Activated T-cell treated with anti-CD3 and anti-CD28 coated beads, Interleukin-2, amount 50 U/mL, for 72 hours (primary cell): ENCODE data around the gene SLC19A1. TPM values are rescaled to one million over a fixed set of nuclear protein-coding genes. Genes with fewer than 3 reads are reported as not detected.

Experiments
- ATAC-seq, 2 donors: fragments of 150-1000 bp; cut with Tn5 transposase; replicated peaks in 1 of 2; 2 replicates each; pipeline ENCODE4 v1.10.0; 2021; ENCODE audit warnings: moderate library complexity in 2 of 2, mild to moderate bottlenecking in 1 of 2
- DNase-seq, 2 donors: peaks; one replicate each; pipeline ENCODE4 v3.0.0; 2021 to 2022; ENCODE audit warnings: mixed read lengths in 1 of 2
- H3K27ac Mint-ChIP-seq: one replicate; pipeline ENCODE4 v1.8.0; 2022; ENCODE audit warnings: mild to moderate bottlenecking, moderate library complexity, mixed read lengths
- H3K27me3 Mint-ChIP-seq: one replicate; pipeline ENCODE4 v1.8.0; 2022; ENCODE audit warnings: low read depth, mixed read lengths
- H3K36me3 Mint-ChIP-seq, 2 donors: one replicate each; pipeline ENCODE4 v1.8.0; 2022; ENCODE audit warnings: mixed read lengths in 2 of 2, mild to moderate bottlenecking in 1 of 2; ENCODE audit not compliant: insufficient read depth in 2 of 2
- H3K4me1 Mint-ChIP-seq: one replicate; pipeline ENCODE4 v1.8.0; 2022; ENCODE audit warnings: low read depth, mixed read lengths
- H3K4me3 Mint-ChIP-seq, 2 donors: one replicate each; pipeline ENCODE4 v1.8.0; 2022; ENCODE audit warnings: mild to moderate bottlenecking in 2 of 2, mixed read lengths in 2 of 2, moderate library complexity in 2 of 2
- H3K9me3 Mint-ChIP-seq, 2 donors: one replicate each; pipeline ENCODE4 v1.8.0; 2022; ENCODE audit warnings: mixed read lengths in 2 of 2
- total RNA-seq, 2 donors: library from RNA; stranded (reverse); gene quantifications; one replicate each; pipeline ENCODE4 v1.2.3, GENCODE V29; 2022

Gene SLC19A1
- total RNA-seq, 2 donors from 2014 or later, result 30.4 to 40.1 TPM

DNA sequence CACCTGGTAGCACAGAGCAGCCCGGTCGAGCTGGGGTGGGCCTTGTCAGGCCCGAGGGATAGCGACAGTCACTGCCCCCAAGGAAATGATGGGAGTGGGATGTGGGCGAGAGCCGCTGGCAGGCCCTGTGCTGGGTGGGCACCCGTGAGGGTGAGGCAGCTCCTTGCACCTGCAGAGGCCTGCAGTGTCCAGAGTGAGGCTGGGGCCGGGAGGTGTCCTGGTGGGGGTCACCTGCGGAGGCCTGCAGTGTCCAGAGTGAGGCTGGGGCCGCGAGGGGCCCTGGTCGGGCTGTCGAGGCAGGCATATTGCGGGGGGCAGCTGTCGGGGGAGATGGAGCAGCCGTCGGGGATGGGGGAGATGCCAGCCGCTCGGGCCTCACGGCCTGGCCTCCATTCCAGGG is 49.5 kb downstream of the SLC19A1 start:
- Mint-ChIP-seq H3K4me1 (no peaks in the 10 kb centered on the region), H3K27ac (no peak overlapping the region), H3K36me3 (no peaks in the 10 kb centered on the region), H3K27me3 (no peaks in the 10 kb centered on the region), H3K9me3 (no peaks in the 10 kb centered on the region), H3K4me3 (no peak overlapping the region)
- ATAC-seq, result no peak
- DNase-seq, result no peak

DNA sequence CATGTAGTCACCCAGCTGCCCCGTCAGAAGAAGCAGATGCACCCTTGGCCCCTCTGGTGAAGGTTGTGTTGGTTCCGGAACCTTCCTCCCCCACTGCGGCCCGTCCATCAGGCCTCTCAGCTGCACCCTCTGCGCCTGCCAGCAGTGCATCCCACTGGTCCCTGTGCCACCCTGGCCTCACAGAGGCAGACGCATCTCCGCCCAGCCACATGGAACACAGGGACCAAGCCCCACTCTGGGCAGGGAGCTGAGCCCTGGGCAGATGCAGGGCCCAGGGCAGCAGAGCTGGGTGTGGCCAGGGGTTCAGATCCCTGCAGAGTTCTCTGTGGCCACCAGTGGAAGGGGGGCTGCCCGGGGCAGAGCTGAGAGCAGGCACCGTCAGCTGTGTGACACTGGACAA is 50.6 kb downstream of the SLC19A1 start:
- Mint-ChIP-seq H3K27ac (no peak overlapping the region), H3K4me3 (no peak overlapping the region), H3K36me3 (no peaks in the 10 kb centered on the region), H3K9me3 (no peaks in the 10 kb centered on the region), H3K4me1 (no peaks in the 10 kb centered on the region), H3K27me3 (no peaks in the 10 kb centered on the region)
- ATAC-seq, result no peak
- no peak for DNase-seq

DNA sequence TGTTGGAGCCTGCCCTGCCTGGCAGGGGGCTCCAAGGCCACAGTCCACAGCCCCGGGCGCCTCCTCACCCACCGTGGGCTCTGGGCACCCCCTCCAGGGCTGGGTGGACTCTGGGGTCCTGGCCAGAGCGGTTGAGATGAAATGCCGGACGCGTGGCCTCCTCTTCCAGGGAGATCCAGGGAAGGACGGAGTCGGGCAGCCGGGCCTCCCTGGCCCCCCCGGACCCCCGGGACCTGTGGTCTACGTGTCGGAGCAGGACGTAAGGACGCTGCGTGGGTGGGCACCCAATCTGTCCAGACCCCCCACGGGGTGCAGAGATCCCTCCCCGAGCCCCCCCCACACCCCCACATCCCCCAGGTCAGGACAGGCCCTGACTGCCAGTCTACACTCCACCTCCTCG is 51.2 kb downstream of the SLC19A1 start:
- ATAC-seq (no peak), DNase-seq (no peak)
- Mint-ChIP-seq H3K4me1 (no peaks in the 10 kb centered on the region), H3K9me3 (no peaks in the 10 kb centered on the region), H3K36me3 (no peaks in the 10 kb centered on the region), H3K27me3 (no peaks in the 10 kb centered on the region), H3K4me3 (no peak overlapping the region), H3K27ac (no peak overlapping the region)

DNA sequence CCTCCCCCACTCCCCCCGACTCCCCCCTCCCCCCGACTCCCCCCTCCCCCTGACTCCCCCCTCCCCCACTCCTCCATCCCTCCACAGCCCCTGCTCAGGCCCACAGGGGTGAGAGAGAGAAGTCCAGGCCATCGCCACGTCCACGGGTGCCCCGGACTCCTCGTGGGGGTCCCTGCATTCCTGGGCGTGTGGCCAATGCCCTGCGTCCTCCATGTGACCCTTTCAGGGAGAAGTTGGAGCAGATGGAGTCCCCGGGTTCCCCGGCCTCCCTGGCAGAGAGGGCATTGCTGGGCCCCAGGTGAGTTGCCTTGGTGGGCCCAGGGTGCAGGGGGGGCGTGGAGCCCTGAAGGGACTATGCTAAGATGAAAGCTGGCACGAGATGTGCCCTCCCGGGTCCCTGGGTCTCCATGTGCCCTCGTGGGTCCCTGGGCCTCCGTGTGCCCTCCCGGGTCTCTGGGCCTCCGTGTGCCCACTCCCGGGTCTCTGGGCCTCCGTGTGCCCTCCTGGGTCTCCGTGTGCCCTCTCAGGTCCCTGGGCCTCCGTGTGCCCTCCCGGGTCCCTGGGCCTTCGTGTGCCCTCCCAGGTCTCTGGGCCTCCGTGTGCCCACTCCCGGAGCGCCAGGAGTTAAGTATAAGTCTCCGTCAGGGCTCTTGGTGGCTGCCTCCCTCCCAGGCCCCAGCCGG is 52.0 kb downstream of the SLC19A1 start:
- no peaks in the 10 kb centered on the region for H3K27me3 Mint-ChIP-seq
- H3K4me3 Mint-ChIP-seq, result no peak overlapping the region
- no peak for ATAC-seq
- no peak overlapping the region for H3K27ac Mint-ChIP-seq
- H3K4me1 Mint-ChIP-seq, result no peaks in the 10 kb centered on the region
- DNase-seq, result no peak
- no peaks in the 10 kb centered on the region for H3K36me3 Mint-ChIP-seq
- no peaks in the 10 kb centered on the region for H3K9me3 Mint-ChIP-seq

DNA sequence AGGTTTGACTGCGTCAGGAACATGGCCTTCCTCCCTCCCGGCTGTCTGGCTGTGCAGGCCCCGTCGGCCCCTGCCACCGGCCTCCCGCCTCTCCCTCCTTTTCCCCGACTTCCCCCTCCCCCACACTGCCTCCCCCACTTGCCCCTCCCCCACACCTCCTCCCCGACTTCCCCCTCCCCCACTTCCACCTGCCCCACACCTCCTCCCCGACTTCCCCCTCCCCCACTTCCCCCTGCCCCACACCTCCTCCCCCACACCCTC is 52.6 kb downstream of the SLC19A1 start:
- no peaks in the 10 kb centered on the region for H3K27me3 Mint-ChIP-seq
- H3K36me3 Mint-ChIP-seq, result no peaks in the 10 kb centered on the region
- no peak for DNase-seq
- no peak overlapping the region for H3K27ac Mint-ChIP-seq
- no peaks in the 10 kb centered on the region for H3K4me1 Mint-ChIP-seq
- H3K4me3 Mint-ChIP-seq, result no peak overlapping the region
- no peaks in the 10 kb centered on the region for H3K9me3 Mint-ChIP-seq
- no peak for ATAC-seq

DNA sequence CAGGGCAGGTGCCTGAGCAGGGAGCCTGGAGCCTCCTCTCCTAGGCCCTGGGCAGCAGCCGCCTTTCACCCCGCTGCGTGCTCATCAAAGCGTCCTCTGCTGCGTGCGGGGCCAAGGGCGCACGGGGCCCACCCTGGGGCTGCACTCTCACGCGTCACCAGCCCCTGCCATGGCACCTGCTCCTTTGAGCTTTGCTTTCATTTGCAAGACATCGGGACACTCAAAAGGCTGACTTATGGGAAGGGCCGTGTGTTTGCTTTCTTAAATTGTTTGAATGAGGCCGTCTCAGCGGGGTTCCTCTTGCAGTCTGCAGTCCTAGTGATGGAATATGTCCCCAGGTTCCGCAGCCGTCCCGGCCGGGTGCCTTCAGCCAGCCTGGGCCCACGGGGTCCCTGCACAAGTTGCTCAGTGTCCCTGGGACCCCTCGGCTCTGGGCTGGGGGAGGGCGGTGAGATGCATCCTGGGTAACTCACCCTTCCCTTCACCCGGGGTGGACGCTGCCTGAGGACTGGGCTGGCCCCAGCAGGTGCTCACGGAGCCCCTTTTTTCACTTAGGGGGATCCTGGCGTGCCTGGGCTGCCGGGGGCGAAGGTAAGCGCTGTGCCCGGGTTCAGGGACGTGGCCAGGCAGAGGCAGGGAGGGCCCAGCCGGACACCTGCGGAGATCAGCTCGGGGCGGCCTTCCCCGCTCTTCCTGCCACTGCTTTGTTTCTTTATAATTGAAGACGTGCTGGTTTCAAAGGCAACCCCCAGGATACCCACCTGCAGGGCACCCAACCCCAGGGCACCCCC is 53.1 kb downstream of the SLC19A1 start:
- H3K9me3 Mint-ChIP-seq, result peaks cover 0 to 2% of the 10 kb centered on the region in 2 donors
- no peak overlapping the region for H3K4me3 Mint-ChIP-seq
- H3K36me3 Mint-ChIP-seq, result peaks cover 0 to 1% of the 10 kb centered on the region in 2 donors
- H3K27me3 Mint-ChIP-seq, result no peaks in the 10 kb centered on the region
- no peak for ATAC-seq
- H3K27ac Mint-ChIP-seq, result no peak overlapping the region
- no peak for DNase-seq
- H3K4me1 Mint-ChIP-seq, result no peaks in the 10 kb centered on the region

DNA sequence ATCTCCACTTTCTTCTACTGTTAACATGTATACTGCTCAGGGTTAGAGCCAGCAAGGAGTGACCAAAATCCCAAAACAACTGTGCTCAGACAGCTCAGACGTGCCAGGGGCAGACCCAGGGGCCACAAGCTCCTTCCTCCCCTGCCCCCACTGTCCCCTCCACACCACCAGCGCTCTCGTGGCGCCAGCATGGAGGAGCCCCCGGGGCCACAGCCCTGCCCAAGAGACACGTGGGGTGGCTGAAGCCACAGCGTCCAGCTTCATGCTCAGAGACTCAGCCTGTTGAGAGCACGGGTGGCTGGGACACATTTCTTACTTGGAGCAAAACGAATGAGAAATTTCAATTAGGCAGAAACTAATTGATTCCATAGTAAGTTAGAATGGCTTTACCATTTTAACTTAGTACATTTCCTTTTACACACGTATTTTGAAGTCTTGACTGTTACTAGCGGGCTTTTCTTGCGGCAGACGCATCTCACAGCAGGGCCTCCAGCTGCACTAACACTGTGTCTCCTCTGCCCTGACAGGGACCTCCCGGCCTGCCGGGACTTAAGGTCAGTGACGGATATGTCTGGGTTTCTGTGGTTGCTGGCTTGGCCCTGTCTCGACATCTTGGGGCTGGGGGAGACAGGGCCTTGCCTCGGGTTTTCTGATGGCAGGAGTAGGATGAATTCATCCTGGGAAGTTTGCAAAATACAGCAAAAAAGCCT is 54.2 kb downstream of the SLC19A1 start:
- Mint-ChIP-seq H3K27ac (no peak overlapping the region), H3K4me3 (no peak overlapping the region), H3K36me3 (peaks cover 0 to 4% of the 10 kb centered on the region in 2 donors), H3K4me1 (no peaks in the 10 kb centered on the region), H3K27me3 (no peaks in the 10 kb centered on the region), H3K9me3 (peaks cover 0 to 4% of the 10 kb centered on the region in 2 donors)
- DNase-seq (no peak), ATAC-seq (no peak)

DNA sequence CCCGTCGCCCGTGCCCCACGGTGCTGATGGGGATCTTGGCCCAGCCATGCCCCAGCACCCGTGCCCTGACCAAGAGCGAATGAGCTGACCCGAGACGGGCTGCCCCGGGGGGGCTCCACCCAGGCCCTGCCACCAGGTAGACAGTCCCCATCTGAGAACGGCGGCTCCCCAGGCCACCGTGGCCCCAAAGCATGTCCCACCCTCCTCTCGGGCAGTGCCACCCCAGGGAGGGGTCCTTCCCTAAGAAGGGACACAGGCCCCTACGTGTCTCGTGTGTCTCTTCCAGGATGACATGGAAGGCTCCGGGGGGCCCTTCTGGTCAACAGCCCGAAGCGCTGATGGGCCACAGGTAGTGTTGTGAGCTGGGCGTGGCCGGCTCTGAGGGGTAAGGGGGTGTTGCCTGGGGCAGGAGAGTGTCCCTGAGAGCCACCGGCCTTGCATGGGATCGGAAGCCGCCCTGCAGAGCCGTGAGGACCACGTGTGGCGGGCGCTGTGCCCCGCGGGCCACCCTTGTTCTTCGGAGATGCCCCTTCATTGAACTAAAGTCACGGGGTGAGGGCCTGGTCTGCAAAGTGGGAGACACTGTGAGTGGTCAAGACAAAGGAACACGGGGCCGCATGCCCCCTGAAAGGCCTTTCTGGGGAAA is 55.0 kb downstream of the SLC19A1 start:
- Mint-ChIP-seq H3K27me3 (no peaks in the 10 kb centered on the region), H3K9me3 (peaks cover 0 to 4% of the 10 kb centered on the region in 2 donors), H3K27ac (no peak overlapping the region), H3K36me3 (peaks cover 0 to 4% of the 10 kb centered on the region in 2 donors), H3K4me3 (no peak overlapping the region), H3K4me1 (peaks cover 6% of the 10 kb centered on the region)
- DNase-seq (no peak), ATAC-seq (no peak)

DNA sequence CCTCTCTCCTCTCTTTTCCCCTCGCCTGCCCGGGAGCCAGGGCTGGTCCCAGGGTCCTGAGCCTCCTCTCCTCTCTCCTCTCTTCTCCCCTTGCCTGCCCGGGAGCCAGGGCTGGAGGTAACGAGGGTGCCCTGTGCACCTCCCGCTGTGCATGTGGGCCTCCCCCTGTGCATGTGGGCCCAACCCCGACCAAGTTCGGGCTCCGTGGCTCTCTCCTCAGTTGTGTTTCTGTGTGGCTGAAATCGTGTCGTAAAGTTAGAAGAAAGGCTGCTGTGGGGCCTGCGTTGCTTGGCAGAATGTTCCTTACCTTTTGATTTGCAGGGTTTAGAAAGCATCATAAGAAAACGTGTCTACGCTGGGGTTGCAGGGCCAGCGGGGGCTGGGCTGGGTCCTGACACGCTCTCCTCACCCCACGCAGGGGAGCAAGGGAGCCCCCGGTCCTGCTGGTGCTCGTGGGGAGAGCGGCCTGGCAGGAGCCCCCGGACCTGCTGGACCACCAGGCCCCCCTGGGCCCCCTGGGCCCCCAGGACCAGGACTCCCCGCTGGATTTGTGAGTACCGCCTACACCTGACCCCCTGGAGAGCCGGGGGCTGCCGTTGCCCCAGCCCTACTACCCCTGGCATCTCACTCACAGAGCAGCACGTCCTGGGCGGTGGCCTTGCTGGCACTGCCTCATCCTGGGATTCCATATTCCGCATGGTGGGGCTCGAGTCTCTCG is 55.6 kb downstream of the SLC19A1 start:
- Mint-ChIP-seq H3K27me3 (no peaks in the 10 kb centered on the region), H3K27ac (no peak overlapping the region), H3K36me3 (peaks cover 0 to 4% of the 10 kb centered on the region in 2 donors), H3K4me3 (no peak overlapping the region), H3K9me3 (peaks cover 0 to 4% of the 10 kb centered on the region in 2 donors), H3K4me1 (peaks cover 6% of the 10 kb centered on the region)
- no peak for DNase-seq
- no peak for ATAC-seq

DNA sequence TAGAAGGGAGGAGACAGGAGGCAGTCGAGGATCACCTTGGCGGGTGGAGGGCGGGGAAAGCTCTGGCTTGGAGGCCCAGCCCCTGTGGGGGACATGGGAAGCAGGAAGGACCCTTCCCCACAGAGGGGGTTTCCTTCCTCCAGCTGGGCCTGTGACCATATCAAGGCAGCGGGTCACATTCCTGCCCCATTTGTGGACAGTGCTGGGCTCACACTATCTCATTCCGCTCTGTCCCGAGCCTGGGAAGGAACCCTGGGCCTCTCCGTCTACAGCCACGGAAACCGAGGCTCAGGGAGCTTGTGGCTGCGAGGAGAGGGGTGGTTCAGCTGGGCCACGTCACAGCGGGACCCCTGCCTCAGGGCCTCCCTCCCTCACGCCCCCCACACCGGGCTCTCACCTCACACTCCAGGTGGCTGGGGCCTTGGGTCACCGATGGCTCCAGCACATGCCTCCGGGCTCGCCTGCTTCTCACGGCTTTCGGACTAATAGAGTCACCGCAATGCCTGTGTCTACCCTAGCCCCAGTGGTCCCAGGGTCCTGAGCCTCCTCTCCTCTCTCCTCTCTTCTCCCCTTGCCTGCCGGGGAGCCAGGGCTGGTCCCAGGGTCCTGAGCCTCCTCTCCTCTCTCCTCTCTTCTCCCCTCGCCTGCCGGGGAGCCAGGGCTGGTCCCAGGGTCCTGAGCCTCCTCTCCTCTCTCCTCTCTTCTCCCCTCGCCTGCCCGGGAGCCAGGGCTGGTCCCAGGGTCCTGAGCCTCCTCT is 56.4 kb downstream of the SLC19A1 start:
- Mint-ChIP-seq H3K27ac (no peak overlapping the region), H3K4me3 (no peak overlapping the region), H3K9me3 (peaks cover 0 to 4% of the 10 kb centered on the region in 2 donors), H3K27me3 (no peaks in the 10 kb centered on the region), H3K4me1 (peaks cover 6% of the 10 kb centered on the region), H3K36me3 (peaks cover 0 to 4% of the 10 kb centered on the region in 2 donors)
- ATAC-seq (no peak), DNase-seq (no peak)

DNA sequence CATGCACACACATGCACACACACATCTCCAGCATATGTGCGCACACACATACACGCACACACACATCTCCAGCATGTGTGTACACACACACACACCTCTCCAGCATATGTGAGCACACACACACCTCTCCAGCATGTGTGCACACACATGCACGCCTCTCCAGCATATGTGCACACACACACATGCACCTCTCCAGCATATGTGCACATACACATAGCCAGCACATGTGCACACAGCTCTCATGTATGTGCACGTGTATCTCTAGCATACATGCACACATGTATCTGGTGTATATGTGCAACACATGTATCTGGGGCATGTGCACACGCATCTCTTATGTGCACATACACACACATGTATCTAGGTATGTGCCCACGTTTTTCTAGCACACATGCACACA is 57.9 kb downstream of the SLC19A1 start:
- H3K27ac Mint-ChIP-seq, result no peak overlapping the region
- no peak for ATAC-seq
- H3K36me3 Mint-ChIP-seq, result peaks cover 0 to 4% of the 10 kb centered on the region in 2 donors
- peaks cover 9% of the 10 kb centered on the region for H3K4me1 Mint-ChIP-seq
- DNase-seq, result no peak
- no peaks in the 10 kb centered on the region for H3K27me3 Mint-ChIP-seq
- H3K4me3 Mint-ChIP-seq, result no peak overlapping the region
- peaks cover 0 to 4% of the 10 kb centered on the region in 2 donors for H3K9me3 Mint-ChIP-seq
